Activated naive CD8-positive, alpha-beta T cell treated with anti-CD3 and anti-CD28 coated beads, Interleukin-2, amount 10 ng/mL, durations not matched to agents 7 days and 5 days (primary cell): ENCODE data around the gene MRPL4. TPM values are rescaled to one million over a fixed set of nuclear protein-coding genes. Genes with fewer than 3 reads are reported as not detected.
A peak's percentile ranks its signal among the peaks of the same experiment; 100 is the strongest.

Experiments
- ATAC-seq: fragments of 150-1000 bp; cut with Tn5 transposase; one replicate; pipeline ENCODE4 v1.10.0; 2021; ENCODE audit warnings: low read depth, moderate library complexity
- POLR2A ChIA-PET: fragments of 350-600 bp; sonication (Branson Sonifier 250); formaldehyde crosslinking; loops from one replicate; lab custom pipeline; 2021; ENCODE audit warnings: antibody characterized with exemption; lab: Charles Lee
- DNase-seq: peaks from one replicate; pipeline ENCODE4 v3.0.0; 2021
- H3K27ac Mint-ChIP-seq: one replicate; pipeline ENCODE4 v1.8.0; 2022; ENCODE audit warnings: mild to moderate bottlenecking, mixed read lengths
- H3K27me3 Mint-ChIP-seq: one replicate; pipeline ENCODE4 v1.8.0; 2022; ENCODE audit warnings: mild to moderate bottlenecking, moderate library complexity, mixed read lengths
- H3K36me3 Mint-ChIP-seq: one replicate; pipeline ENCODE4 v1.8.0; 2021; ENCODE audit warnings: mild to moderate bottlenecking, mixed read lengths
- H3K4me1 Mint-ChIP-seq: one replicate; pipeline ENCODE4 v1.8.0; 2021; ENCODE audit warnings: mixed read lengths
- H3K4me3 Mint-ChIP-seq: one replicate; pipeline ENCODE4 v1.8.0; 2022; ENCODE audit warnings: mild to moderate bottlenecking, moderate library complexity, mixed read lengths
- H3K9me3 Mint-ChIP-seq: one replicate; pipeline ENCODE4 v1.8.0; 2021; ENCODE audit warnings: mixed read lengths
- microRNA-seq: library from miRNA; unstranded; fragments of <30 nt; microRNA quantifications from one replicate; pipeline ENCODE4 v1.2.0, GENCODE V29; 2022
- total RNA-seq, 2 experiments: library from RNA; stranded (reverse); gene quantifications; one replicate each; pipeline ENCODE4 v1.2.3, GENCODE V29; 2021

MRPL4 gene
- total RNA-seq, 2 experiments from 2014 or later: 55.8 to 59.9 TPM

- peak overlapping the region; percentile 82 for H3K4me3 Mint-ChIP-seq
- H3K27me3 Mint-ChIP-seq: peaks cover 57% of the 10 kb centered on the region
- POLR2A ChIA-PET: interaction anchor here (0.5 to 2.1 kb wide), 5 partner anchors 9 to 195 kb away, joined by 3 to 9 read pairs (median 3); partner anchors contain the start of genes ICAM1, ICAM4 and TYK2
- DNase-seq (no peak), ATAC-seq (no peak)
- H3K4me1 Mint-ChIP-seq: peaks cover 21% of the 10 kb centered on the region
- peaks cover 3% of the 10 kb centered on the region for H3K9me3 Mint-ChIP-seq
- H3K36me3 Mint-ChIP-seq: peaks cover 6% of the 10 kb centered on the region
- peak overlapping the region; percentile 78 for H3K27ac Mint-ChIP-seq
These were observed 44.0 kb downstream of the MRPL4 start for GRCh38 chr19:10295847-10296591.

- peaks cover 6% of the 10 kb centered on the region for H3K4me1 Mint-ChIP-seq
- H3K9me3 Mint-ChIP-seq: no peaks in the 10 kb centered on the region
- no peak overlapping the region for H3K27ac Mint-ChIP-seq
- POLR2A ChIA-PET: no interaction called here
- ATAC-seq (no peak), DNase-seq (no peak)
- peaks cover 3% of the 10 kb centered on the region for H3K36me3 Mint-ChIP-seq
- no peak overlapping the region for H3K4me3 Mint-ChIP-seq
- H3K27me3 Mint-ChIP-seq: peaks cover 26% of the 10 kb centered on the region
These were observed 47.8 kb downstream of the MRPL4 start for GRCh38 chr19:10299545-10300458.

- Mint-ChIP-seq H3K9me3 (no peaks in the 10 kb centered on the region), H3K36me3 (no peaks in the 10 kb centered on the region), H3K4me3 (no peak overlapping the region), H3K4me1 (no peaks in the 10 kb centered on the region), H3K27ac (no peak overlapping the region), H3K27me3 (peaks cover 6% of the 10 kb centered on the region)
- POLR2A ChIA-PET: no interaction called here
- ATAC-seq (no peak), DNase-seq (no peak)
These were observed 53.3 kb downstream of the MRPL4 start for GRCh38 chr19:10305139-10305806.

DNA sequence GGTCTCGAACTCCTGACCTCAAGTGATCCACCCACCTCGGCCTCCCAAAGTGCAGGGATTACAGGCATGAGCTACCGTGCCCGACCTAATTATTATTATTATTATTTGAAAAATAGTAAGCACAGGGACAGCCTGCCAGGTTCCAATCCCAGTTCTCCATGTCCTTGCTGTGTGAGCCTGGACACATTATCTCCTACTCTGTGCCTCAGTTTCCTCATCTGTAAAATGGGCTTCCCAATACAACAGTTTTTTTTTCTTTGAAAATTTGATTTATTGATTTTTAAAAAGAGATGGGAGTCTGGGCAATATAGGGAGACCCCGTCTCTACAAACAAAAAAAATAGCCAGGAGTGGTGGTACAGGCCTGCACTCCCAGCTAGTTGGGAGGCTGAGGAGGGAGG is 54.3 kb downstream of the MRPL4 start:
- H3K27ac Mint-ChIP-seq: no peak overlapping the region
- no peak for ATAC-seq
- H3K4me1 Mint-ChIP-seq: no peaks in the 10 kb centered on the region
- H3K36me3 Mint-ChIP-seq: no peaks in the 10 kb centered on the region
- H3K9me3 Mint-ChIP-seq: no peaks in the 10 kb centered on the region
- POLR2A ChIA-PET: no interaction called here
- no peak for DNase-seq
- H3K4me3 Mint-ChIP-seq: no peak overlapping the region
- H3K27me3 Mint-ChIP-seq: peaks cover 3% of the 10 kb centered on the region

DNA sequence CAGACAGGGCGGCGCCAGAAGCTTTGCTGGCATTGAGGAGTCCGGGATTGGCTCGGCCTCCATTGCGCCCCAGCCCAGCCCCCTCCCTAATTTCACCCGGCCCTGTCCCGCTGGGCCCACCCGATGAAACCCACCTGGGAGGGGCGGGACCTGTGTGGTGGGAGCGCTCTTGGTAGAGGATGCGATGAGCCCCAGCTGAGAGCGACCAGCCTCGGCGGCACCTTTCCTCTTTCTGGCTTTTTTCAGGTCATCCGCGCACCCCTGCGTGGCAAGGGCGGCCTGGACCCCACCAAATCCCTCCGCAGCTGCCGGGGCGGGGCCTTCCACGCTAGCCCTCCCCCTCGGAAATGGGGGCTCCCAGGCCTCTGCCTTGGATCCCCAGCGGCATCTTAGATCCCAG is 57.4 kb downstream of the MRPL4 start, which contains the start of gene ZGLP1:
Gene ZGLP1, minus strand, starts transcription at position 393 of the 400 bp plus-strand sequence.
- Mint-ChIP-seq H3K4me1 (no peaks in the 10 kb centered on the region), H3K27me3 (no peaks in the 10 kb centered on the region), H3K27ac (no peak within 1 kb of the TSS), H3K36me3 (no peaks in the 10 kb centered on the region), H3K4me3 (no peak within 1 kb of the TSS), H3K9me3 (no peaks in the 10 kb centered on the region)
- POLR2A ChIA-PET: no interaction called here
- ATAC-seq (no peak), DNase-seq (no peak)

Small RNA genes within 50 kb of the gene (microRNA-seq; reads per million reads assigned to microRNA genes)
- not detected for gene MIR4322

Other genes with a start within 250 kb of the MRPL4 start
- gene COL5A3, start 241.7 kb upstream of the MRPL4 start, total RNA-seq: under 1 TPM; 0.08 to 0.17 TPM
- not detected for gene RDH8, start 238.7 kb upstream of the MRPL4 start, total RNA-seq
- gene SHFL, start 165.9 kb upstream of the MRPL4 start, total RNA-seq: 100 to 1,000 TPM; 118 to 126 TPM
- 1 to 10 TPM; 3.8 to 4.7 TPM for gene ANGPTL6, start 149.5 kb upstream of the MRPL4 start, total RNA-seq
- 100 to 1,000 TPM; 104 to 112 TPM for gene PPAN, start 145.9 kb upstream of the MRPL4 start, total RNA-seq
- 10 to 100 TPM; 51.8 to 53.6 TPM for gene P2RY11, start 140.5 kb upstream of the MRPL4 start, total RNA-seq
- 100 to 1,000 TPM; 262 to 264 TPM for gene EIF3G, start 132.3 kb upstream of the MRPL4 start, total RNA-seq
- gene DNMT1, start 57.3 kb upstream of the MRPL4 start, total RNA-seq: 100 to 1,000 TPM; 347 to 384 TPM
- 1 to 10 TPM; 6.4 to 7.1 TPM for gene S1PR2, start 20.9 kb upstream of the MRPL4 start, total RNA-seq
- 10 to 100 TPM in 1 of 2 experiments, 1 to 10 TPM in 1; 9.5 to 11.7 TPM for gene ICAM1, start 18.9 kb downstream of the MRPL4 start, total RNA-seq
- gene ICAM4, start 34.7 kb downstream of the MRPL4 start, total RNA-seq: 1 to 10 TPM; 1.2 to 1.7 TPM
- under 1 TPM; 0.62 to 0.83 TPM for gene ICAM5, start 37.7 kb downstream of the MRPL4 start, total RNA-seq
- gene ZGLP1, start 57.6 kb downstream of the MRPL4 start, total RNA-seq: 1 to 10 TPM; 3.9 to 5.0 TPM
- 1 to 10 TPM; 7.6 to 9.4 TPM for gene FDX2, start 63.8 kb downstream of the MRPL4 start, total RNA-seq
- 10 to 100 TPM; 77.9 to 78.5 TPM for gene RAVER1, start 81.3 kb downstream of the MRPL4 start, total RNA-seq
- gene ICAM3, start 87.4 kb downstream of the MRPL4 start, total RNA-seq: 100 to 1,000 TPM; 182 to 189 TPM
- gene TYK2, start 128.4 kb downstream of the MRPL4 start, total RNA-seq: 100 to 1,000 TPM; 277 to 290 TPM
- 100 to 1,000 TPM; 242 to 248 TPM for gene CDC37, start 151.3 kb downstream of the MRPL4 start, total RNA-seq
- gene PDE4A, start 168.3 kb downstream of the MRPL4 start, total RNA-seq: 10 to 100 TPM; 28.2 to 29.2 TPM